RWPE1 (cell line): ENCODE measurements around the gene SYDE2.
A peak's percentile ranks its signal among the peaks of the same experiment; 100 is the strongest.

Source experiments
- CTCF ChIA-PET: fragments of 350-600 bp; sonication (Branson Sonifier 250); formaldehyde crosslinking; extraction: SDS; loops from one replicate; lab custom pipeline; 2021; lab: Yijun Ruan, JAX
- POLR2A ChIA-PET: fragments of 400-600 bp; formaldehyde crosslinking; extraction: SDS; loops from one replicate; lab custom pipeline; 2020; ENCODE audit warnings: antibody characterized with exemption; ENCODE audit not compliant: low non-redundant PET; lab: Yijun Ruan, JAX
- DNase-seq: peaks from one replicate; pipeline ENCODE4 v3.0.0; 2012; ENCODE audit warnings: low spot score
- H3K27ac ChIP-seq: fragments of 450-650 bp; 2 replicates; pipeline ENCODE4 v1.5.1; 2017
- TF ChIP-seq, protein P1 (sequence below): fragments of 450-650 bp; conservative IDR thresholded peaks from 2 replicates; pipeline ENCODE4 v1.5.1; 2017; ENCODE audit warnings: low read depth, mild to moderate bottlenecking

SYDE2 gene

GRCh38 chr1:85109475-85109874 is 91.3 kb downstream of the SYDE2 start:
- ChIA-PET CTCF (interaction anchor here (0.5 to 3.7 kb wide), 19 partner anchors 12 to 165 kb away, joined by 3 to 26 read pairs (median 3); partner anchors contain the start of gene C1orf52), POLR2A (no interaction called here)
- H3K27ac ChIP-seq: no peak overlapping the region
- TF ChIP-seq, protein P1, sequence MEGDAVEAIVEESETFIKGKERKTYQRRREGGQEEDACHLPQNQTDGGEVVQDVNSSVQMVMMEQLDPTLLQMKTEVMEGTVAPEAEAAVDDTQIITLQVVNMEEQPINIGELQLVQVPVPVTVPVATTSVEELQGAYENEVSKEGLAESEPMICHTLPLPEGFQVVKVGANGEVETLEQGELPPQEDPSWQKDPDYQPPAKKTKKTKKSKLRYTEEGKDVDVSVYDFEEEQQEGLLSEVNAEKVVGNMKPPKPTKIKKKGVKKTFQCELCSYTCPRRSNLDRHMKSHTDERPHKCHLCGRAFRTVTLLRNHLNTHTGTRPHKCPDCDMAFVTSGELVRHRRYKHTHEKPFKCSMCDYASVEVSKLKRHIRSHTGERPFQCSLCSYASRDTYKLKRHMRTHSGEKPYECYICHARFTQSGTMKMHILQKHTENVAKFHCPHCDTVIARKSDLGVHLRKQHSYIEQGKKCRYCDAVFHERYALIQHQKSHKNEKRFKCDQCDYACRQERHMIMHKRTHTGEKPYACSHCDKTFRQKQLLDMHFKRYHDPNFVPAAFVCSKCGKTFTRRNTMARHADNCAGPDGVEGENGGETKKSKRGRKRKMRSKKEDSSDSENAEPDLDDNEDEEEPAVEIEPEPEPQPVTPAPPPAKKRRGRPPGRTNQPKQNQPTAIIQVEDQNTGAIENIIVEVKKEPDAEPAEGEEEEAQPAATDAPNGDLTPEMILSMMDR: peak; percentile 49
- DNase-seq: peak; percentile 71
